ENCODE data around the gene ACAD10. TPM values are rescaled to one million over a fixed set of nuclear protein-coding genes. Genes with fewer than 3 reads are reported as not detected.

ACAD10 gene
- polyA plus RNA-seq, 4 donors = 31.1 to 53.8 (median 42.5) TPM

Other genes starting within 250 kb of the ACAD10 start
- 10 to 100 TPM; 46.7 to 99.7 (median 77.6) TPM for gene ATXN2, start 86.7 kb upstream of the ACAD10 start, polyA plus RNA-seq (ENCODE audit: insufficient read length in 4 of 4)
- 10 to 100 TPM; 17.6 to 21.0 (median 19.4) TPM for gene BRAP, start 97 bp upstream of the ACAD10 start, polyA plus RNA-seq (ENCODE audit: insufficient read length in 4 of 4)
- gene ALDH2, start 80.9 kb downstream of the ACAD10 start, polyA plus RNA-seq (ENCODE audit: insufficient read length in 4 of 4) = 100 to 1,000 TPM in 2 of 4 donors, 10 to 100 TPM in 2; 88.3 to 123 (median 98.1) TPM
- gene MAPKAPK5, start 156.2 kb downstream of the ACAD10 start, polyA plus RNA-seq (ENCODE audit: insufficient read length in 4 of 4) = 10 to 100 TPM; 42.4 to 60.6 (median 53.8) TPM